DOHH2 (cell line): ENCODE measurements around the gene TTC28.

Source experiments
- H3F3A ChIP-seq: fragments of 200-600 bp; sonication (generic), shearing (Covaris generic); 2 replicates; pipeline ENCODE4 v1.6.0; 2016; ENCODE audit warnings: antibody characterized with exemption, mild to moderate bottlenecking; ENCODE audit not compliant: control insufficient read depth, insufficient read depth
- H3K27ac ChIP-seq: fragments of 200-600 bp; sonication (generic); 2 replicates; pipeline ENCODE4 v1.5.1; 2014; ENCODE audit warnings: low read depth, mild to moderate bottlenecking, low read length, moderate library complexity
- H3K27me3 ChIP-seq: fragments of 200-600 bp; sonication (generic); 2 replicates; pipeline ENCODE4 v1.6.1; 2014; ENCODE audit warnings: mild to moderate bottlenecking, low read length, mixed read lengths; ENCODE audit not compliant: control insufficient read depth
- H3K36me3 ChIP-seq: fragments of 200-600 bp; sonication (generic); 2 replicates; pipeline ENCODE4 v1.6.1; 2014; ENCODE audit warnings: mild to moderate bottlenecking, low read length, moderate library complexity, mixed read lengths; ENCODE audit not compliant: control insufficient read depth
- H3K4me1 ChIP-seq: fragments of 200-600 bp; sonication (generic); 2 replicates; pipeline ENCODE4 v1.6.1; 2014; ENCODE audit warnings: mild to moderate bottlenecking, low read length, mixed read lengths; ENCODE audit not compliant: control insufficient read depth
- H3K4me2 ChIP-seq: fragments of 200-600 bp; sonication (generic); 2 replicates; pipeline ENCODE4 v1.6.0; 2014; ENCODE audit warnings: mild to moderate bottlenecking, low read length, moderate library complexity
- H3K4me3 ChIP-seq: fragments of 200-600 bp; sonication (generic); 2 replicates; pipeline ENCODE4 v1.5.1; 2014; ENCODE audit warnings: mild to moderate bottlenecking, low read length, mixed read lengths
- H3K79me2 ChIP-seq: fragments of 200-600 bp; sonication (generic); 2 replicates; pipeline ENCODE4 v1.6.1; 2014; ENCODE audit warnings: mild to moderate bottlenecking, low read length, mixed read lengths; ENCODE audit not compliant: control insufficient read depth
- H3K9me2 ChIP-seq: fragments of 200-600 bp; sonication (generic); replicated peaks from 2 replicates; pipeline ENCODE4 v1.6.1; 2014; ENCODE audit warnings: mild to moderate bottlenecking, low read length, mixed read lengths; ENCODE audit not compliant: control insufficient read depth
- H3K9me3 ChIP-seq: fragments of 200-600 bp; sonication (generic); 2 replicates; pipeline ENCODE4 v1.6.1; 2014; ENCODE audit warnings: antibody characterized with exemption, low read length, mixed read lengths; ENCODE audit not compliant: control insufficient read depth, insufficient read depth
- H4K20me1 ChIP-seq: fragments of 200-600 bp; sonication (generic); 2 replicates; pipeline ENCODE4 v1.6.0; 2014; ENCODE audit warnings: low read depth, mild to moderate bottlenecking, antibody characterized with exemption, low read length, moderate library complexity; ENCODE audit not compliant: control insufficient read depth, insufficient read depth
- CTCF ChIP-seq: fragments of 200-600 bp; sonication (generic); IDR thresholded peaks from one replicate; pipeline ENCODE4 v1.5.1; 2014; ENCODE audit warnings: antibody characterized with exemption, mild to moderate bottlenecking, low read depth, low read length; ENCODE audit not compliant: poor library complexity, severe bottlenecking
- EZH2phosphoT487 ChIP-seq: fragments of 200-600 bp; sonication (generic); IDR thresholded peaks from 2 replicates; pipeline ENCODE4 v1.6.1; 2017; ENCODE audit warnings: borderline replicate concordance, mild to moderate bottlenecking, antibody characterized with exemption, low read length, moderate library complexity, mixed read lengths

TTC28 gene

GRCh38 chr22:27934069-27934468 is 745.6 kb downstream of the TTC28 start:
- Histone ChIP-seq H3K79me2 (no peaks in the 10 kb centered on the region), H3K9me2 (no peaks in the 10 kb centered on the region), H3K27ac (no peak overlapping the region), H4K20me1 (no peaks in the 10 kb centered on the region), H3K4me2 (no peak overlapping the region), H3K4me1 (peaks cover 7% of the 10 kb centered on the region), H3K9me3 (no peaks in the 10 kb centered on the region), H3K36me3 (no peaks in the 10 kb centered on the region), H3F3A (no peaks in the 10 kb centered on the region), H3K4me3 (no peak overlapping the region), H3K27me3 (no peaks in the 10 kb centered on the region)
- TF ChIP-seq CTCF, result no peak
- no peak for TF ChIP-seq EZH2phosphoT487

- Histone ChIP-seq H3K27me3 (no peaks in the 10 kb centered on the region), H3F3A (no peaks in the 10 kb centered on the region), H3K4me3 (no peak overlapping the region), H3K9me2 (no peaks in the 10 kb centered on the region), H3K9me3 (no peaks in the 10 kb centered on the region), H3K36me3 (no peaks in the 10 kb centered on the region), H4K20me1 (no peaks in the 10 kb centered on the region), H3K4me1 (peaks cover under 1% of the 10 kb centered on the region), H3K79me2 (no peaks in the 10 kb centered on the region), H3K4me2 (no peak overlapping the region), H3K27ac (no peak overlapping the region)
- TF ChIP-seq CTCF, result no peak
- TF ChIP-seq EZH2phosphoT487, result no peak
Observed at GRCh38 chr22:27933186-27933983, 746.3 kb downstream of the TTC28 start.

GRCh38 chr22:27930331-27931060 is 749.1 kb downstream of the TTC28 start:
- no peaks in the 10 kb centered on the region for H3K9me2 ChIP-seq
- H3K4me1 ChIP-seq, result no peaks in the 10 kb centered on the region
- no peak overlapping the region for H3K27ac ChIP-seq
- no peak overlapping the region for H3K4me2 ChIP-seq
- TF ChIP-seq EZH2phosphoT487 (no peak), CTCF (no peak)
- H3K9me3 ChIP-seq, result peaks cover 3% of the 10 kb centered on the region; the same call in 1 of the 2 replicates
- no peaks in the 10 kb centered on the region for H3K27me3 ChIP-seq
- H3F3A ChIP-seq, result no peaks in the 10 kb centered on the region
- peaks cover 3% of the 10 kb centered on the region for H3K36me3 ChIP-seq
- no peaks in the 10 kb centered on the region for H4K20me1 ChIP-seq
- no peak overlapping the region for H3K4me3 ChIP-seq
- H3K79me2 ChIP-seq, result 0 out of 2 replicates have a peak, but pooled peaks cover 3% of the 10 kb centered on the region
